ENCODE results near the gene NFATC1.

Gene NFATC1

GRCh38 chr18:79384151-79384807, 11.5 kb upstream of the NFATC1 start:
- Histone ChIP-seq H3K36me3 (no peaks in the 10 kb centered on the region), H3K27ac (no peak overlapping the region), H3K4me3 (no peak overlapping the region), H3K4me1 (peaks cover 1 to 23% (median 16%) of the 10 kb centered on the region in 10 experiments; a peak in 19 of 20 replicates), H3K9me3 (replicated peaks in 1 of 11) (no peaks in the 10 kb centered on the region), H3K4me2 (no peak overlapping the region), H4K20me1 (peaks cover 0 to 81% (median 18%) of the 10 kb centered on the region in 11 experiments; a peak in 15 of 22 replicates), H3K9ac (no peak overlapping the region), H3K27me3 (peaks cover 5 to 31% (median 15%) of the 10 kb centered on the region in 11 experiments; a peak in 19 of 22 replicates)
- TF ChIP-seq Cebpa-rat (IDR thresholded peaks at IDR 0.05) = no peak

- Histone ChIP-seq H3K4me2 (no peak overlapping the region), H3K4me1 (peaks cover 0 to 21% (median 16%) of the 10 kb centered on the region in 10 experiments; a peak in 16 of 20 replicates), H3K9me3 (replicated peaks in 1 of 11) (no peaks in the 10 kb centered on the region), H3K36me3 (no peaks in the 10 kb centered on the region), H3K27ac (no peak overlapping the region), H3K4me3 (no peak overlapping the region), H4K20me1 (peaks cover 0 to 78% (median 18%) of the 10 kb centered on the region in 11 experiments; a peak in 15 of 22 replicates), H3K27me3 (peaks cover 5 to 36% (median 20%) of the 10 kb centered on the region in 11 experiments; a peak in 19 of 22 replicates), H3K9ac (no peak overlapping the region)
- TF ChIP-seq Cebpa-rat (IDR thresholded peaks at IDR 0.05) = no peak
These were observed 10.9 kb upstream of the NFATC1 start for GRCh38 chr18:79384834-79385233.

GRCh38 chr18:79385326-79385707, 10.4 kb upstream of the NFATC1 start:
- Histone ChIP-seq H3K4me2 (peak overlapping the region in 8 of 11 experiments; percentile 20 to 70 (median 44); a peak in 12 of 22 replicates), H3K27me3 (peaks cover 5 to 38% (median 21%) of the 10 kb centered on the region in 11 experiments; a peak in 19 of 22 replicates), H3K27ac (no peak overlapping the region), H3K4me1 (peaks cover 0 to 21% (median 16%) of the 10 kb centered on the region in 10 experiments; a peak in 16 of 20 replicates), H3K9me3 (replicated peaks in 1 of 11) (no peaks in the 10 kb centered on the region), H3K9ac (no peak overlapping the region), H4K20me1 (peaks cover 0 to 73% (median 13%) of the 10 kb centered on the region in 11 experiments; a peak in 14 of 22 replicates), H3K4me3 (no peak overlapping the region), H3K36me3 (no peaks in the 10 kb centered on the region)
- no peak for TF ChIP-seq Cebpa-rat (IDR thresholded peaks at IDR 0.05)

GRCh38 chr18:79385708-79386341, 9.9 kb upstream of the NFATC1 start:
- H3K4me2 ChIP-seq = peak overlapping the region in 9 of 11 experiments; percentile 15 to 70 (median 43); a peak in 17 of 22 replicates
- no peaks in the 10 kb centered on the region for H3K36me3 ChIP-seq
- no peak overlapping the region for H3K4me3 ChIP-seq
- no peaks in the 10 kb centered on the region for H3K9me3 ChIP-seq (replicated peaks in 1 of 11)
- H3K4me1 ChIP-seq = peaks cover 0 to 21% (median 16%) of the 10 kb centered on the region in 10 experiments; a peak in 16 of 20 replicates
- H3K27me3 ChIP-seq = peaks cover 5 to 41% (median 24%) of the 10 kb centered on the region in 11 experiments; a peak in 19 of 22 replicates
- peaks cover 0 to 68% (median 11%) of the 10 kb centered on the region in 11 experiments; a peak in 10 of 22 replicates for H4K20me1 ChIP-seq
- no peak overlapping the region for H3K27ac ChIP-seq
- no peak for TF ChIP-seq Cebpa-rat (IDR thresholded peaks at IDR 0.05)
- H3K9ac ChIP-seq = peak overlapping the region in 1 of 11 experiments; percentile 31; a peak in 1 of 22 replicates

GRCh38 chr18:79386547-79386946, 9.2 kb upstream of the NFATC1 start:
- TF ChIP-seq Cebpa-rat (IDR thresholded peaks at IDR 0.05) = no peak
- Histone ChIP-seq H3K9ac (no peak overlapping the region), H3K36me3 (no peaks in the 10 kb centered on the region), H3K27me3 (peaks cover 5 to 48% (median 30%) of the 10 kb centered on the region in 11 experiments; a peak in 20 of 22 replicates), H4K20me1 (peaks cover 0 to 61% (median 6%) of the 10 kb centered on the region in 11 experiments; a peak in 10 of 22 replicates), H3K4me2 (peak overlapping the region in 8 of 11 experiments; percentile 20 to 70 (median 44); a peak in 12 of 22 replicates), H3K9me3 (replicated peaks in 1 of 11) (no peaks in the 10 kb centered on the region), H3K4me1 (peaks cover 0 to 21% (median 16%) of the 10 kb centered on the region in 10 experiments; a peak in 16 of 20 replicates), H3K4me3 (no peak overlapping the region), H3K27ac (no peak overlapping the region)

- peaks cover 0 to 54% (median 4%) of the 10 kb centered on the region in 11 experiments; a peak in 12 of 22 replicates for H4K20me1 ChIP-seq
- peaks cover 0 to 21% (median 16%) of the 10 kb centered on the region in 10 experiments; a peak in 16 of 20 replicates for H3K4me1 ChIP-seq
- peak overlapping the region in 3 of 11 experiments; percentile 38 to 70 (median 46); a peak in 4 of 22 replicates for H3K4me2 ChIP-seq
- H3K27ac ChIP-seq = no peak overlapping the region
- no peak for TF ChIP-seq Cebpa-rat (IDR thresholded peaks at IDR 0.05)
- H3K9me3 ChIP-seq (replicated peaks in 1 of 11) = no peaks in the 10 kb centered on the region
- H3K36me3 ChIP-seq = no peaks in the 10 kb centered on the region
- H3K9ac ChIP-seq = no peak overlapping the region
- H3K27me3 ChIP-seq = peaks cover 10 to 55% (median 36%) of the 10 kb centered on the region in 11 experiments
- H3K4me3 ChIP-seq = no peak overlapping the region
These were observed 8.5 kb upstream of the NFATC1 start for GRCh38 chr18:79387214-79387613.

- Histone ChIP-seq H3K4me3 (no peak overlapping the region), H3K36me3 (no peaks in the 10 kb centered on the region), H3K27ac (no peak overlapping the region), H3K27me3 (peaks cover 14 to 59% (median 40%) of the 10 kb centered on the region in 11 experiments), H4K20me1 (peaks cover 0 to 51% (median 8%) of the 10 kb centered on the region in 11 experiments; a peak in 12 of 22 replicates), H3K4me1 (peaks cover 0 to 25% (median 17%) of the 10 kb centered on the region in 10 experiments; a peak in 16 of 20 replicates), H3K4me2 (no peak overlapping the region), H3K9me3 (replicated peaks in 1 of 11) (no peaks in the 10 kb centered on the region), H3K9ac (no peak overlapping the region)
- TF ChIP-seq Cebpa-rat (IDR thresholded peaks at IDR 0.05) = no peak
These were observed 8.1 kb upstream of the NFATC1 start for GRCh38 chr18:79387615-79388014.

GRCh38 chr18:79388043-79388442, 7.7 kb upstream of the NFATC1 start:
- H3K4me3 ChIP-seq = no peak overlapping the region
- H3K27ac ChIP-seq = no peak overlapping the region
- peaks cover 2 to 30% (median 22%) of the 10 kb centered on the region in 10 experiments for H3K4me1 ChIP-seq
- H3K27me3 ChIP-seq = peaks cover 18 to 63% (median 44%) of the 10 kb centered on the region in 11 experiments
- no peaks in the 10 kb centered on the region for H3K9me3 ChIP-seq (replicated peaks in 1 of 11)
- no peak overlapping the region for H3K9ac ChIP-seq
- no peak for TF ChIP-seq Cebpa-rat (IDR thresholded peaks at IDR 0.05)
- no peaks in the 10 kb centered on the region for H3K36me3 ChIP-seq
- no peak overlapping the region for H3K4me2 ChIP-seq
- peaks cover 0 to 49% (median 11%) of the 10 kb centered on the region in 11 experiments; a peak in 14 of 22 replicates for H4K20me1 ChIP-seq

GRCh38 chr18:79389689-79390088, 6.0 kb upstream of the NFATC1 start:
- Histone ChIP-seq H3K27me3 (peaks cover 34 to 79% (median 60%) of the 10 kb centered on the region in 11 experiments), H3K9me3 (replicated peaks in 1 of 11) (no peaks in the 10 kb centered on the region), H4K20me1 (peaks cover 0 to 42% (median 16%) of the 10 kb centered on the region in 11 experiments; a peak in 15 of 22 replicates), H3K4me3 (no peak overlapping the region), H3K4me2 (no peak overlapping the region), H3K9ac (no peak overlapping the region), H3K36me3 (no peaks in the 10 kb centered on the region), H3K27ac (no peak overlapping the region), H3K4me1 (peaks cover 12 to 43% (median 35%) of the 10 kb centered on the region in 10 experiments)
- no peak for TF ChIP-seq Cebpa-rat (IDR thresholded peaks at IDR 0.05)

Data from BLaER1 treated with 17β-estradiol and CSF1 and Interleukin-3, amounts not matched to agents 10 nM and 100 nM (cell line).